CD8-positive, alpha-beta memory T cell (primary cell): ENCODE measurements around the gene CLHC1. TPM values are rescaled to one million over a fixed set of nuclear protein-coding genes. Genes with fewer than 3 reads are reported as not detected.
"Not testable (repeated sequence)": the region's sequence is repeated elsewhere in the genome, so short reads cannot be mapped to it uniquely, and the experiment has no call there.

Source experiments
- CTCF ChIA-PET: fragments of 350-600 bp; sonication (Branson Sonifier 250); formaldehyde crosslinking; loops from one replicate; lab custom pipeline; 2021; ENCODE audit warnings: antibody characterized with exemption; lab: Charles Lee
- POLR2A ChIA-PET: fragments of 350-600 bp; sonication (Branson Sonifier 250); formaldehyde crosslinking; loops from one replicate; lab custom pipeline; 2021; ENCODE audit warnings: antibody characterized with exemption; lab: Charles Lee
- DNase-seq, 5 donors: peaks; one replicate each; pipeline versions ENCODE4 v3.0.0 to v3.0.0-alpha.2; 2020 to 2022; ENCODE audit warnings: mixed read lengths in 1 of 5
- H3K27ac ChIP-seq: one replicate; pipeline ENCODE4 v1.7.0; 2013; ENCODE audit warnings: low read depth, mild to moderate bottlenecking, low read length, moderate library complexity
- H3K27me3 ChIP-seq: 2 replicates; pipeline ENCODE4 v1.7.0; 2013; ENCODE audit warnings: low read length, mild to moderate bottlenecking; ENCODE audit not compliant: insufficient read depth, poor library complexity, severe bottlenecking
- H3K36me3 ChIP-seq: 2 replicates; pipeline ENCODE4 v1.7.0; 2013; ENCODE audit warnings: mild to moderate bottlenecking, low read length, moderate library complexity; ENCODE audit not compliant: insufficient read depth
- H3K4me1 ChIP-seq: 2 replicates; pipeline ENCODE4 v1.7.0; 2013; ENCODE audit warnings: mild to moderate bottlenecking, low read length, moderate library complexity; ENCODE audit not compliant: insufficient read depth
- H3K4me3 ChIP-seq: 2 replicates; pipeline ENCODE4 v1.7.0; 2013; ENCODE audit warnings: mild to moderate bottlenecking, low read length
- H3K9me3 ChIP-seq: 2 replicates; pipeline ENCODE4 v1.7.0; 2013; ENCODE audit warnings: mild to moderate bottlenecking, low read length
- H3K27ac Mint-ChIP-seq, 8 donors: one replicate each; pipeline ENCODE4 v1.8.0; 2020 to 2021; ENCODE audit warnings: mixed read lengths in 8 of 8, mild to moderate bottlenecking in 6 of 8, inconsistent platforms in 3 of 8, moderate library complexity in 3 of 8
- H3K27me3 Mint-ChIP-seq, 2 donors: one replicate each; pipeline ENCODE4 v1.8.0; 2020 to 2021; ENCODE audit warnings: mixed read lengths in 2 of 2, mild to moderate bottlenecking in 1 of 2, moderate library complexity in 1 of 2
- H3K36me3 Mint-ChIP-seq, 3 donors: one replicate each; pipeline ENCODE4 v1.8.0; 2020 to 2021; ENCODE audit warnings: mixed read lengths in 3 of 3, inconsistent platforms in 1 of 3, mild to moderate bottlenecking in 1 of 3
- H3K4me1 Mint-ChIP-seq, 3 donors: one replicate each; pipeline ENCODE4 v1.8.0; 2020 to 2021; ENCODE audit warnings: mixed read lengths in 3 of 3, inconsistent platforms in 1 of 3, mild to moderate bottlenecking in 1 of 3
- H3K4me3 Mint-ChIP-seq, 7 donors: one replicate each; pipeline ENCODE4 v1.8.0; 2020 to 2021; ENCODE audit warnings: mixed read lengths in 7 of 7, mild to moderate bottlenecking in 6 of 7, moderate library complexity in 4 of 7, inconsistent platforms in 2 of 7
- H3K9me3 Mint-ChIP-seq, 5 donors: one replicate each; pipeline ENCODE4 v1.8.0; 2020 to 2022; ENCODE audit warnings: mixed read lengths in 5 of 5, mild to moderate bottlenecking in 3 of 5, moderate library complexity in 2 of 5, inconsistent platforms in 1 of 5
- polyA plus RNA-seq: library from polyadenylated mRNA; unstranded; fragments of 300-500 nt; fragmentation: Illumina TruSeq; gene quantifications from one replicate; pipeline ENCODE4 v1.2.3, GENCODE V29; 2021
- total RNA-seq, 2 experiments: library from RNA; stranded (reverse); gene quantifications; one replicate each; pipeline ENCODE4 v1.2.3, GENCODE V29; 2021

The CLHC1 gene
- total and polyA plus RNA-seq, 3 experiments from 2014 or later = 1.1 to 9.8 (median 8.4) TPM

DNA sequence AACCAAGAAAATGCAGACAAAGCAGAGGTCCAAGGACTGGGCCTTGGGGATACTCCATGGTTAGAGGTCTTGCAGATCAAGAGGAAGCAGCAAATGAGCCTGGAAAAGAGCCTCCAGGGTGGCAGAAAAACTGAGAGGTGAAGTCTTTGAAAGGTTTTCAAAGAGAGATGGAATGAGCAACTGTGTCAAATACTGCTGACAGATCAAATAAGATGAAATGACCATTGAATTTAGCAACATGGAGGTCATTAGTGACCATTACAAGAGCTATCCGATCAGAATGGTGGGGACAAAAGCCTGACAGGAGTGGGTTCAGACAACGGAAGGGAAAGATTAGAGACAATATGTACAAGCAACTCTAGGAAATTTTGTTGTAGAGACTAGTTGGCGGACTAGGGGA is 1.5 kb downstream of the CLHC1 start:
- CTCF ChIA-PET = interaction anchor here (1.5 kb wide), 1 partner anchor 54 kb away, joined by 4 read pairs; no protein-coding TSS in a partner anchor
- Histone ChIP-seq H3K4me1 (peaks cover 45% of the 10 kb centered on the region), H3K4me3 (no peak overlapping the region), H3K27ac (no peak overlapping the region), H3K27me3 (no peaks in the 10 kb centered on the region), H3K9me3 (no peaks in the 10 kb centered on the region), H3K36me3 (peaks cover 19% of the 10 kb centered on the region)
- no peak for DNase-seq
- Mint-ChIP-seq H3K36me3 (peaks cover 3 to 38% (median 10%) of the 10 kb centered on the region in 3 donors), H3K9me3 (no peaks in the 10 kb centered on the region), H3K27ac (peak overlapping the region in 7 of 8 donors; percentile 18 to 99 (median 67)), H3K4me1 (peaks cover 55 to 77% (median 77%) of the 10 kb centered on the region in 3 donors), H3K27me3 (peaks cover 0 to 2% of the 10 kb centered on the region in 2 donors), H3K4me3 (peak overlapping the region; percentile 33 to 100 (median 100))
- POLR2A ChIA-PET = no interaction called here

DNA sequence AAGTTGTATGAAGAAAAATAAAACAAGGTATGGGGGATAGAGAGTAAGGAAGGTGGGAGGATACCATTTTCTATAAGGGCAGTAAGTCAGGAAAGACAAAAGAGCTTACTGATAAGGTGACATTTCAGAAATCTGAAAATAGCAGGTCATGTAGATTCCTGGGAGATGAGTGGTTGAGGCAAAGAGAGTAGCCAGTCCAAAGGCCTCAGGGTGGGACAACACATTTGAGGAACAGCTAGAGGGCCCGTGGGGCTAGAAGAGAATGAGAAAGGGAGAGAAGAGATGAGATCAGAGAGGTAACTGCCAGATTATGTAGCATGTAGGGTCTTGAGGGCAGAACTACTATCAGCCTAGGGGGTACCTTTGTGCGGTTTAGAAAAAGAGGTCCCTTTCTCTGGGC is 2.9 kb downstream of the CLHC1 start:
- ChIA-PET CTCF (no interaction called here), POLR2A (no interaction called here)
- H3K9me3 ChIP-seq = no peaks in the 10 kb centered on the region
- Mint-ChIP-seq H3K27me3 (peaks cover 0 to 2% of the 10 kb centered on the region in 2 donors), H3K4me3 (peak overlapping the region in 4 of 7 donors; percentile 3 to 59 (median 18)), H3K9me3 (no peaks in the 10 kb centered on the region), H3K36me3 (peaks cover 3 to 25% (median 6%) of the 10 kb centered on the region in 3 donors), H3K4me1 (peaks cover 48 to 66% (median 64%) of the 10 kb centered on the region in 3 donors), H3K27ac (peak overlapping the region in 4 of 8 donors; percentile 1 to 98 (median 30))
- no peaks in the 10 kb centered on the region for H3K27me3 ChIP-seq
- H3K4me3 ChIP-seq = no peak overlapping the region
- peaks cover 35% of the 10 kb centered on the region for H3K4me1 ChIP-seq
- DNase-seq = no peak
- peaks cover 6% of the 10 kb centered on the region for H3K36me3 ChIP-seq
- H3K27ac ChIP-seq = no peak overlapping the region

DNA sequence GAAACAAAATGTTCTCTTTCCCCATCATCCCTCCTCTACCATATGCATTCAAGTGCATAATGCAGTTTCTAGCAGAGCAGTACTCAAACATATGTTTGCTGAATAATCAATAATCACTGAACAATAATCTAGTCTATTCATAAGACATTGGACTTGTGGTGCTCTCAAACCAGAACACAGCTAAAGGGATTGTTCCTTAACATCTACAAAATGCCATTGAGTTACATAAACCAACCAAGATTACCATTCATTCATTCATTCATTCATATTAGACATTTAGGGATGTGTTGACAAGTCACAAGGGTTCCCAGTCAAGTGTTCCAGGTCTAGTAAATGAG is 3.9 kb downstream of the CLHC1 start:
- H3K4me1 ChIP-seq = peaks cover 25% of the 10 kb centered on the region
- Mint-ChIP-seq H3K9me3 (no peaks in the 10 kb centered on the region), H3K4me1 (peaks cover 42 to 56% (median 54%) of the 10 kb centered on the region in 3 donors), H3K27me3 (peaks cover 0 to 2% of the 10 kb centered on the region in 2 donors), H3K36me3 (peaks cover 2 to 15% (median 2%) of the 10 kb centered on the region in 3 donors), H3K27ac (peak overlapping the region in 7 of 8 donors; percentile 33 to 86 (median 71)), H3K4me3 (peak overlapping the region in 5 of 7 donors; percentile 14 to 59 (median 44))
- DNase-seq = no peak
- H3K9me3 ChIP-seq = no peaks in the 10 kb centered on the region
- CTCF ChIA-PET = no interaction called here
- no peak overlapping the region for H3K27ac ChIP-seq
- H3K4me3 ChIP-seq = peak overlapping the region; percentile 15
- no peaks in the 10 kb centered on the region for H3K36me3 ChIP-seq
- no peaks in the 10 kb centered on the region for H3K27me3 ChIP-seq
- POLR2A ChIA-PET = interaction anchor here (0.7 kb wide), 1 partner anchor 111 kb away, joined by 3 read pairs; no protein-coding TSS in a partner anchor

DNA sequence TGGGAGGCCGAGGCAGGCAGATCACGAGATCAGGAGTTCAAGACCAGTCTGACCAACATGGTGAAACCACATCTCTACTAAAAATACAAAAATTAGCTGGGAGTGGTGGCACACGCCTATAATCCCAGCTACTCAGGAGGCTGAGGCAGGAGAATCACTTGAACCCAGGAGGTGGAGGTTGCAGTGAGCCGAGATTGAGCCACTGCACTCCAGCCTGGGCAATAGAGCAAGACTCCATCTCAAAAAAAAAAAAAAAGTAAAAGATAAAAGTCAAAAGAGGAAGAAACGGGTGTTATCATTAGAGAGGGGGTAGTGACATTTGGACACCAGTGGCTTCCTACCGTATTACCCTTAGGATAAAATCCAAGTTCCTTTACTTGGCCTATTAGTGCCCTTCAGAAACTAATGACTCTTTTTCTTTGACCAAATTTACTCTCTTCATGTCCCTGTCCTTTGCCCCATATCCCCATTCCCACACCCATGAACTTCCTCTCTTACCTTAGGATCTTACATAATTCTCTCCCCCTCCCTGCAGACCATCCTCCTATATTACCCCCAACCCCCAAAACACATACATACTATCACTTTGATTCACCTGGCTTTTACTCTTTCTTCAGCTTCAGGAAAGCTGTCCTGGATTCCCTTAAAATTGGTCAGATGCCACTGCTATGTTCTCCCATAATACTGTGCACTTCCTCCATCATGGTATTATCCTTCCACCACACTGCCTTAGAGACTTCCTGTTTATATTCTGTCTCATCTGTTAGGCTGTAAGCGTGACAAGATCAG is 4.5 kb downstream of the CLHC1 start:
- H3K36me3 Mint-ChIP-seq, H3K27me3 Mint-ChIP-seq, H3K9me3 Mint-ChIP-seq, H3K36me3 ChIP-seq, H3K27me3 ChIP-seq, H3K9me3 ChIP-seq, H3K27ac ChIP-seq: not testable (repeated sequence)
- DNase-seq = peak in 1 of 5 donors; percentile 27
- CTCF ChIA-PET = interaction anchor here (0.9 kb wide), 1 partner anchor 42 kb away, joined by 3 read pairs; no protein-coding TSS in a partner anchor
- Mint-ChIP-seq H3K27ac (peak overlapping the region; percentile 33 to 86 (median 71)), H3K4me1 (peaks cover 43 to 58% (median 56%) of the 10 kb centered on the region in 3 donors), H3K4me3 (peak overlapping the region in 5 of 7 donors; percentile 14 to 59 (median 44))
- peaks cover 28% of the 10 kb centered on the region for H3K4me1 ChIP-seq
- peak overlapping the region; percentile 15 for H3K4me3 ChIP-seq
- POLR2A ChIA-PET = interaction anchor here (0.7 kb wide), 1 partner anchor 112 kb away, joined by 3 read pairs; no protein-coding TSS in a partner anchor

DNA sequence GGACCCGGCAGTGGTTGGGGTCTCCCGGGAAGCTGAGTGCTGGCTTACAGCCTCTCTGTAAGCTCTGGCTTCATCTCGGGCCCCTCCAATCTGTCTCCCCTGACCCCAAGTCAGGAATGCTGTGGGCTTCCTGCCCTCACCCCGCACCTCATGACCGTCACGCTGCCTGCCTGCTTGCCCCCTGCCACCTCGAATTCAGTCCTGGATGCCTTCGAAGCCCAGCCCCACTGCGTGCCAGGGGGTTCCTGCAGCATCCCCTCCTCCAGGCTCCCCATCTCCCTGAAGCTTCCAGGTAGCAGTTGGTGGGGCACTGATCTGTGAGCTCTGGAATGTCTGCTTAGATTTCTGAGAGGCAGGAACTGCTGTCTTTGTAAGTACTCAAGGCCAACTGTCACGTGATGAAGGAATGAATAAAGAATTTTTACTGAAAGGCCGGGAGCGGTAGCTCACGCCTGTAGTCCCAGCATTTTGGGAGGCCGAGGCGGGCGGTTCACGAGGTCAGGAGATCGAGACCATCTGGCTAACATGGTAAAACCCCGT is 6.5 kb downstream of the CLHC1 start:
- no peaks in the 10 kb centered on the region for H3K27me3 ChIP-seq
- no peak for DNase-seq
- no peak overlapping the region for H3K27ac ChIP-seq
- Mint-ChIP-seq H3K36me3 (no peaks in the 10 kb centered on the region), H3K4me1 (peaks cover 45 to 64% (median 58%) of the 10 kb centered on the region in 3 donors), H3K9me3 (no peaks in the 10 kb centered on the region), H3K4me3 (peak overlapping the region in 3 of 7 donors; percentile 18 to 72 (median 42)), H3K27ac (peak overlapping the region in 5 of 8 donors; percentile 17 to 75 (median 41)), H3K27me3 (no peaks in the 10 kb centered on the region)
- no peak overlapping the region for H3K4me3 ChIP-seq
- ChIA-PET CTCF (interaction anchor here (1.4 kb wide), 1 partner anchor 175 kb away, joined by 5 read pairs; the partner anchor contains the start of gene RTN4), POLR2A (interaction anchor here (0.6 kb wide), 1 partner anchor 107 kb away, joined by 3 read pairs; no protein-coding TSS in a partner anchor)
- H3K36me3 ChIP-seq = no peaks in the 10 kb centered on the region
- peaks cover 27% of the 10 kb centered on the region for H3K4me1 ChIP-seq
- H3K9me3 ChIP-seq = no peaks in the 10 kb centered on the region

DNA sequence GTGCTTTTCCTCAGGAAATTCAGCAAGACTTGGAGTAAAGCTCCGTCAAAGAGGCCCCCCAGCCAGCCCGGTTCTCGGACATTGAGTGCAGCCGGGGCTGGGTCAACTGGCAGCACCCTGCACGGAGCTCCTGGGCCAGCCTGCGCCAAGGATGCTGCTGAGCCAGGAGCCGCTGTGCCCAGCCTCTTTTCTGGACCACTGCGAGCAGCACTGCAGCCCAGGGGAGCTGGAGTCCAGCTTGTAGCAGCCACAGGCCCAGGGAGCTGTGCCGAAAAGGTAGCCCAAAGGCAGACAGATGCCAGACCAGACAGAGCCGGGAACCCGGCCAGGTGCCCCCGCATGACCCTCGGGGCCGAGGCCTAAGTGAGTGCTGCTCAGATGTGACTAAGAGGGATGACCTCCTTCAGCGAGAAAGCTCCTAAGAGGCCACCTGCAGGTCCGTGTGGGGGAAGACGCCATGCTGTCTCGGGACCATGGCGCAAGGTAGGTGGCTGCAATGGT is 7.3 kb downstream of the CLHC1 start:
- Histone ChIP-seq H3K27ac (no peak overlapping the region), H3K4me1 (peaks cover 28% of the 10 kb centered on the region), H3K9me3 (no peaks in the 10 kb centered on the region), H3K4me3 (no peak overlapping the region), H3K36me3 (no peaks in the 10 kb centered on the region), H3K27me3 (no peaks in the 10 kb centered on the region)
- no peak for DNase-seq
- ChIA-PET POLR2A (interaction anchor here (2.3 kb wide), 1 partner anchor 8 kb away, joined by 28 read pairs; the partner anchor contains the start of genes CLHC1 and RPS27A), CTCF (interaction anchor here (0.6 to 1.4 kb wide), 3 partner anchors 8 to 659 kb away, joined by 3 to 6 read pairs (median 5); partner anchors contain the start of genes RPS27A and RTN4)
- Mint-ChIP-seq H3K27ac (peak overlapping the region in 5 of 8 donors; percentile 25 to 92 (median 42)), H3K9me3 (no peaks in the 10 kb centered on the region), H3K4me3 (peak overlapping the region in 4 of 7 donors; percentile 2 to 85 (median 84)), H3K4me1 (peaks cover 39 to 64% (median 53%) of the 10 kb centered on the region in 3 donors), H3K36me3 (no peaks in the 10 kb centered on the region), H3K27me3 (no peaks in the 10 kb centered on the region)

DNA sequence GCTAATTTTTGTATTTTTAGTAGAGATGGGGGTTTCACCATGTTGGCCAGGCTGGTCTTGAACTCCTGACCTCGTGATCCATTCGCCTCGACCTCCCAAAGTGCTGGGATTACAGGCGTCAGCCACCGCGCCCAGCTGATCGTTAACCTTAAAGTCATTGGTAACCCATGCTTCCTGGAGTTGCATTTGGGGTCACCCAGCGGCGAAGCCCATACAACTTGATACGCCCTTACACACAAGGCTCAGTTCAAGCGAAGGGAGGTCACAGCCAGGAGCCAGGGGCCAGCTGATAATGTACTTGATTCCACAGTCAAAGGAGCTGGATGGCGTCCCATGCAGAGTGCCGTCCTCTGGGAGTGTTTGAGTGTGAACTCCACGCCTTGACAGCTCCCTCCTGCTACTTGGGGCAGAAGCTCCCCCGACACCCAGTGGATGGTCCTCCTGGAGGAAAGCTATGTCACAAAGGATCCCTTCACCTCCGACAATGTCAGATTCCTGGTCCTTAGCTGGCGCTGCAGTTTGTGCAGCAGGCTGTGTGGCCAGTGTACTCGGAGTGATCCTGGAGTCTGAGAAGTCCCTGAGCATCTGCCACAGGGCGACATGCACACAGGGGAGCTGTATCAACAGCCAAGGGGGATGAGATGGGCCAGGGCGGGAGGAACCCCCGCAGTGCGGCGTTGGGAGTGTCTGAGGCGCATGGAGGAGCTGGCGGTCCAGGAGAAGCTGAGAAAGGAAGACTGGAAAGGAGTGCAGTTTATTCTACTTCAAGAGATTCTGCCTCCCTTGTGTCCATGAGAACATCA is 7.9 kb downstream of the CLHC1 start:
- Mint-ChIP-seq H3K9me3 (no peaks in the 10 kb centered on the region), H3K27me3 (no peaks in the 10 kb centered on the region)
- no peak overlapping the region for H3K27ac ChIP-seq

More for the DNA sequence above, 7.9 kb downstream of the CLHC1 start:
- H3K4me1 ChIP-seq = peaks cover 28% of the 10 kb centered on the region
- H3K9me3 ChIP-seq = no peaks in the 10 kb centered on the region
- DNase-seq = peak in 2 of 5 donors; percentile 3 to 50
- H3K4me3 Mint-ChIP-seq = peak overlapping the region; percentile 79 to 95 (median 84)
- no peak overlapping the region for H3K4me3 ChIP-seq
- ChIA-PET POLR2A (interaction anchor here (0.7 to 2.3 kb wide), 5 partner anchors 8 to 677 kb away, joined by 3 to 28 read pairs (median 3); partner anchors contain the start of genes CCDC88A, CFAP36, CLHC1 and RPS27A), CTCF (interaction anchor here (0.6 to 1.5 kb wide), 5 partner anchors 9 to 658 kb away, joined by 3 to 6 read pairs (median 3); partner anchors contain the start of gene RPS27A)
- peaks cover 35 to 61% (median 49%) of the 10 kb centered on the region in 3 donors for H3K4me1 Mint-ChIP-seq
- H3K27ac Mint-ChIP-seq = peak overlapping the region; percentile 42 to 95 (median 87)
- no peaks in the 10 kb centered on the region for H3K27me3 ChIP-seq
- H3K36me3 Mint-ChIP-seq = no peaks in the 10 kb centered on the region
- H3K36me3 ChIP-seq = no peaks in the 10 kb centered on the region
